Mesendoderm (in vitro differentiated cells): Measurements from ENCODE around the gene FAM90A26.
"Not testable (repeated sequence)": the region's sequence is repeated elsewhere in the genome, so short reads cannot be mapped to it uniquely, and the experiment has no call there.

Experiments used
- DNase-seq: peaks from one replicate; pipeline ENCODE4 v3.0.0; 2013
- H2AK5ac ChIP-seq: 2 replicates; pipeline ENCODE4 v1.6.1; 2013; ENCODE audit warnings: low read length, inconsistent platforms
- H2BK120ac ChIP-seq: 2 replicates; pipeline ENCODE4 v1.6.1; 2013; ENCODE audit warnings: low read depth, mild to moderate bottlenecking, low read length, moderate library complexity, mixed read lengths
- H2BK15ac ChIP-seq: replicated peaks from 2 replicates; pipeline ENCODE4 v1.6.1; 2013; ENCODE audit warnings: low read depth, mild to moderate bottlenecking, moderate library complexity
- H2BK5ac ChIP-seq: 2 replicates; pipeline ENCODE4 v1.6.1; 2013; ENCODE audit warnings: low read length, inconsistent platforms
- H3K18ac ChIP-seq: 2 replicates; pipeline ENCODE4 v1.6.1; 2013; ENCODE audit warnings: mild to moderate bottlenecking, low read length, mixed read lengths
- H3K23ac ChIP-seq: one replicate; pipeline ENCODE4 v1.6.1; 2013; ENCODE audit warnings: low read length
- H3K27ac ChIP-seq: 2 replicates; pipeline ENCODE4 v1.5.1; 2013; ENCODE audit warnings: low read depth, mild to moderate bottlenecking, inconsistent platforms, low read length, moderate library complexity
- H3K27me3 ChIP-seq: 2 replicates; pipeline ENCODE4 v1.6.1; 2013; ENCODE audit warnings: low read length, control low read depth, mild to moderate bottlenecking, inconsistent platforms; ENCODE audit not compliant: insufficient read depth, poor library complexity
- H3K36me3 ChIP-seq: 2 replicates; pipeline ENCODE4 v1.6.1; 2013; ENCODE audit warnings: low read length, inconsistent platforms; ENCODE audit not compliant: control insufficient read depth, insufficient read depth
- H3K4ac ChIP-seq: one replicate; pipeline ENCODE4 v1.6.1; 2013; ENCODE audit warnings: low read depth, mild to moderate bottlenecking, low read length, moderate library complexity
- H3K4me1 ChIP-seq: 2 replicates; pipeline ENCODE4 v1.6.1; 2013; ENCODE audit warnings: low read depth, low read length, inconsistent platforms; ENCODE audit not compliant: control insufficient read depth
- H3K4me2 ChIP-seq: 2 replicates; pipeline ENCODE4 v1.6.1; 2013; ENCODE audit warnings: low read length
- H3K4me3 ChIP-seq: 2 replicates; pipeline ENCODE4 v1.5.1; 2013; ENCODE audit warnings: mild to moderate bottlenecking, low read length
- H3K56ac ChIP-seq: one replicate; pipeline ENCODE4 v1.6.1; 2013; ENCODE audit warnings: low read length
- H3K79me1 ChIP-seq: 2 replicates; pipeline ENCODE4 v1.6.1; 2013; ENCODE audit warnings: low read length, inconsistent platforms
- H3K79me2 ChIP-seq: 2 replicates; pipeline ENCODE4 v1.6.1; 2013; ENCODE audit warnings: mild to moderate bottlenecking, low read length; ENCODE audit not compliant: control insufficient read depth, insufficient read depth
- H3K9ac ChIP-seq: 2 replicates; pipeline ENCODE4 v1.6.1; 2013; ENCODE audit warnings: low read length, inconsistent platforms
- H4K5ac ChIP-seq: one replicate; pipeline ENCODE4 v1.6.1; 2013; ENCODE audit warnings: low read length
- H4K8ac ChIP-seq: one replicate; pipeline ENCODE4 v1.6.1; 2013; ENCODE audit warnings: low read depth, mild to moderate bottlenecking, control low read depth, low read length, moderate library complexity
- WGBS: extraction: QIAGEN DNeasy Blood & Tissue Kit; methylation state at CpG from one replicate; pipeline ENCODE4 v1.1.7; 2013; ENCODE audit warnings: low lambda C conversion rate, missing lambda C conversion rate; ENCODE audit not compliant: insufficient coverage; ENCODE audit errors: extremely low coverage; 5-methylcytosine and 5-hydroxymethylcytosine counted together

Gene FAM90A26

GRCh38 chr4:9210357-9210756, 40.1 kb downstream of the FAM90A26 start, which contains the start of gene USP17L10:
USP17L10 (plus strand) TSS chr4:9210657; CDS start chr4:9210657, 0 bp downstream.
- not testable (repeated sequence) for H4K5ac ChIP-seq, H3K79me2 ChIP-seq, H3K27me3 ChIP-seq, H3K4me1 ChIP-seq, H3K4me2 ChIP-seq, H3K9ac ChIP-seq, H3K18ac ChIP-seq, H3K4ac ChIP-seq, H3K23ac ChIP-seq, H2BK15ac ChIP-seq, DNase-seq, H3K56ac ChIP-seq, H3K79me1 ChIP-seq, H2BK120ac ChIP-seq, H3K4me3 ChIP-seq, H3K27ac ChIP-seq, H3K36me3 ChIP-seq, H2AK5ac ChIP-seq, H4K8ac ChIP-seq, H2BK5ac ChIP-seq
- WGBS: no CpG with 5 or more reads among the region's 13 CpGs

GRCh38 chr4:9214701-9215100, 44.5 kb downstream of the FAM90A26 start:
- H2BK5ac ChIP-seq, H3K4me2 ChIP-seq, H3K27ac ChIP-seq, H3K36me3 ChIP-seq, H3K56ac ChIP-seq, H3K27me3 ChIP-seq, H2BK15ac ChIP-seq, H3K23ac ChIP-seq, H3K18ac ChIP-seq, DNase-seq, H3K79me1 ChIP-seq, H3K4me1 ChIP-seq, H4K8ac ChIP-seq, H3K4me3 ChIP-seq, H3K9ac ChIP-seq, H4K5ac ChIP-seq, H2BK120ac ChIP-seq, H2AK5ac ChIP-seq, H3K4ac ChIP-seq, H3K79me2 ChIP-seq: not testable (repeated sequence)
- no CpG with 5 or more reads among the region's 14 CpGs for WGBS

DNA sequence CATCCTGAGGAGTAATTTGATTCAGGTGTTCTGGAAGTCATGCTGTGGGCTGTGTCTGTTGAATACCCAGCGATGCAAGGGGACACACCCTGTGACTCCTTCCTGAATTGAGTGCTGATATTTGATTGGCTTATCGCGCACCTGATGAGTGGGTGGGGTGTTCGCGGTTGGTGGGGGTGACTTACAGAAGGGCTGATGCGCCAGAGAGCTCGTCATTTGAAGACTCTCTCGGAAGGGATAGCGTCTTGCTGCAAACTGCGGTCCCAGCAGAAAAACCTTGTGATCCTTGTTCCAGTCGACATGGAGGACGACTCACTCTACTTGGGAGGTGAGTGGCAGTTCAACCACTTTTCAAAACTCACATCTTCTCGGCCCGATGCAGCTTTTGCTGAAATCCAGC, 44.9 kb downstream of the FAM90A26 start, which contains the start of gene USP17L11:
TSS of gene USP17L11 (plus strand) at position 301 of the 400 bp plus-strand sequence. CDS start at position 301, 0 bp downstream.
- not testable (repeated sequence) for DNase-seq, H3K23ac ChIP-seq, H2AK5ac ChIP-seq, H2BK120ac ChIP-seq, H2BK5ac ChIP-seq, H3K79me1 ChIP-seq, H3K4ac ChIP-seq, H3K36me3 ChIP-seq, H2BK15ac ChIP-seq, H3K27me3 ChIP-seq, H3K4me3 ChIP-seq, H3K27ac ChIP-seq, H3K56ac ChIP-seq, H3K18ac ChIP-seq, H3K4me1 ChIP-seq, H3K79me2 ChIP-seq, H3K4me2 ChIP-seq, H4K5ac ChIP-seq, H3K9ac ChIP-seq, H4K8ac ChIP-seq
- WGBS: no CpG with 5 or more reads among the region's 14 CpGs

GRCh38 chr4:9219852-9220251, 49.6 kb downstream of the FAM90A26 start, which contains the start of gene USP17L12:
USP17L12 (plus strand) TSS chr4:9220152; CDS start chr4:9220152, 0 bp downstream.
- not testable (repeated sequence) for DNase-seq, H3K4ac ChIP-seq, H2AK5ac ChIP-seq, H3K79me2 ChIP-seq, H3K23ac ChIP-seq, H3K9ac ChIP-seq, H3K4me3 ChIP-seq, H3K18ac ChIP-seq, H3K56ac ChIP-seq, H3K4me1 ChIP-seq, H3K79me1 ChIP-seq, H3K36me3 ChIP-seq, H4K8ac ChIP-seq, H3K27me3 ChIP-seq, H2BK120ac ChIP-seq, H4K5ac ChIP-seq, H2BK15ac ChIP-seq, H2BK5ac ChIP-seq, H3K27ac ChIP-seq, H3K4me2 ChIP-seq
- no CpG with 5 or more reads among the region's 13 CpGs for WGBS

GRCh38 chr4:9224596-9224995, 54.4 kb downstream of the FAM90A26 start, which contains the start of gene USP17L13:
USP17L13 (plus strand) TSS chr4:9224896; CDS start chr4:9224896, 0 bp downstream.
- H3K36me3 ChIP-seq, H3K23ac ChIP-seq, H4K8ac ChIP-seq, H3K79me1 ChIP-seq, H3K27me3 ChIP-seq, H3K9ac ChIP-seq, H2BK15ac ChIP-seq, H2BK120ac ChIP-seq, H3K79me2 ChIP-seq, H4K5ac ChIP-seq, H3K27ac ChIP-seq, H3K4ac ChIP-seq, H2AK5ac ChIP-seq, DNase-seq, H3K4me3 ChIP-seq, H3K56ac ChIP-seq, H2BK5ac ChIP-seq, H3K4me2 ChIP-seq, H3K4me1 ChIP-seq, H3K18ac ChIP-seq: not testable (repeated sequence)
- no CpG with 5 or more reads among the region's 14 CpGs for WGBS
